ENCODE measurements around the gene ZPBP2. TPM values are rescaled to one million over a fixed set of nuclear protein-coding genes. Genes with fewer than 3 reads are reported as not detected.
A peak's percentile ranks its signal among the peaks of the same experiment; 100 is the strongest.

Gene ZPBP2
- total RNA-seq, 3 donors from 2014 or later: not detected

GRCh38 chr17:39916918-39917317 lies 48.9 kb downstream of the ZPBP2 start:
- ATAC-seq: peak; percentile 24

GRCh38 chr17:39919087-39919683 lies 51.2 kb downstream of the ZPBP2 start:
- H3K36me3 ChIP-seq (ENCODE audit: low read depth): peaks cover 7% of the 10 kb centered on the region
- intact Hi-C loops (cut with DNase I, micrococcal nuclease): no loop called here
- no peak overlapping the region for H3K4me3 ChIP-seq
- H3K9me3 ChIP-seq: no peaks in the 10 kb centered on the region
- TF ChIP-seq CTCF (IDR thresholded peaks at IDR 0.05): no peak
- H3K4me1 ChIP-seq (ENCODE audit: low read depth): peaks cover 11% of the 10 kb centered on the region
- DNase-seq (no peak), ATAC-seq (peak; percentile 13)

More at GRCh38 chr17:39916918-39917317, 48.9 kb downstream of the ZPBP2 start:
- intact Hi-C loops (cut with DNase I, micrococcal nuclease): no loop called here
- no peaks in the 10 kb centered on the region for H3K9me3 ChIP-seq
- TF ChIP-seq CTCF (IDR thresholded peaks at IDR 0.05): no peak
- peaks cover 3% of the 10 kb centered on the region for H3K36me3 ChIP-seq (ENCODE audit: low read depth)
- peaks cover 11% of the 10 kb centered on the region for H3K4me1 ChIP-seq (ENCODE audit: low read depth)
- no peak for DNase-seq
- H3K4me3 ChIP-seq: no peak overlapping the region

- no peak for ATAC-seq
- Histone ChIP-seq H3K9me3 (no peaks in the 10 kb centered on the region), H3K36me3 (ENCODE audit: low read depth) (peaks cover 7% of the 10 kb centered on the region), H3K4me1 (ENCODE audit: low read depth) (peaks cover 12% of the 10 kb centered on the region), H3K4me3 (no peak overlapping the region)
- DNase-seq: peak in 1 of 3 donors; percentile 55
- no peak for TF ChIP-seq CTCF (IDR thresholded peaks at IDR 0.05)
- intact Hi-C loops (cut with DNase I, micrococcal nuclease): no loop called here
These were observed 52.5 kb downstream of the ZPBP2 start for GRCh38 chr17:39920218-39921210.

GRCh38 chr17:39921323-39921722 lies 53.3 kb downstream of the ZPBP2 start:
- Histone ChIP-seq H3K4me1 (ENCODE audit: low read depth) (peaks cover 20% of the 10 kb centered on the region), H3K9me3 (no peaks in the 10 kb centered on the region), H3K36me3 (ENCODE audit: low read depth) (peaks cover 7% of the 10 kb centered on the region), H3K4me3 (no peak overlapping the region)
- TF ChIP-seq CTCF (IDR thresholded peaks at IDR 0.05): no peak
- no peak for ATAC-seq
- intact Hi-C loops (cut with DNase I, micrococcal nuclease): no loop called here
- no peak for DNase-seq

GRCh38 chr17:39922006-39922405 lies 54.0 kb downstream of the ZPBP2 start:
- DNase-seq (no peak), ATAC-seq (no peak)
- intact Hi-C loops (cut with DNase I, micrococcal nuclease): no loop called here
- TF ChIP-seq CTCF (IDR thresholded peaks at IDR 0.05): no peak
- Histone ChIP-seq H3K9me3 (no peaks in the 10 kb centered on the region), H3K4me1 (ENCODE audit: low read depth) (peaks cover 20% of the 10 kb centered on the region), H3K36me3 (ENCODE audit: low read depth) (peaks cover 3% of the 10 kb centered on the region), H3K4me3 (no peak overlapping the region)

Measured in mucosa of descending colon (tissue), 3 donors.